ENCODE measurements around the gene GPANK1. TPM values are rescaled to one million over a fixed set of nuclear protein-coding genes. Genes with fewer than 3 reads are reported as not detected.

GPANK1 gene
- total and polyA plus RNA-seq, 9 of the 15 experiments (the other 6 are each of a cell fraction or from before 2014, with no cell fraction given): 32.2 to 111 (median 46.3) TPM

DNA sequence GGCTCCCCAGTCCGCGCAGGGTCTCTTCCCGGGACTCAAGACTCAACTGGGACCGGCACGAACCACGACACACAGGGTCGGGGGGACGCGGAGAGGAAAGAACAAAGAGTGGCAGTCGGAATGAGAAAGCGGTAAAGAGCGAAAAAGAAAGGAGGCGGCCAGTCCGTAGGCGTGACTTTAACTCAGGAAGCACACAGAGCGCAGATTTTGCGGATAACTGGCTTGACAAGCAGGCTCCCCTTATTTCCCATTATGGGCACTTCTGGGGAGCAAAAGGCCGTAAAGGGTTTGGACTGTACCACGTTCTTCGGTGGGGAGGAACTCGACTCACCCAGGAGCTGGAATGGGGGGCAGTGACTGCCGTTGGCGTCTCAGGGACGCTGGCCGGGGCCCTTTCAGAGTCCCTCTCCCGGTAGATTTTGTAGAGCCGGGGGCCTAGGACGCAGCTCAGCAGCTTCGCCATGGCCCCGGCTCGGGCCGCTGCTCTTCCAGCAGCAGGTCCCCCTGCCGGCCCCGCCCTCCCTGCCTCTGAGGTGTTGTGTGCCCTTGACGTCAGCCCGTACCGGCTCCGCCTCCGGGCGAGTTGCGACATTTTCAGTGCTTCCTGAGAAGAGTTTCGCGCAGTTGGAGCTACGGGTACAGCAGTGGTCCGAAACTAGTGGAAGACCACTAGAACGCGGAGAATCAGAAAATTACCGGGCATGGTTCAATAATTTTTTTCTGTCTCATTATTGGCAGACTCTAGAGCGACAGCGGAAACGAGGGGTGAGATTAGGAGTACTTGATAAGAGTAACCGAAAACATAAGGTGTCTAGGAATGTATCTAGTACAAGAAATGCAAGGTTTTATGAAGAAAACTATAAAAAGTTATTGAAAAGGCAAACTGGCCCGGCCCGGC, 38.3 kb upstream of the GPANK1 start, which contains the start of gene ABHD16A (continued):
- no peak for TF ChIP-seq ELF4 (CRISPR knock-in tag; IDR thresholded peaks at IDR 0.05)
- peak; percentile 99 for TF ChIP-seq CHD1 (IDR thresholded peaks at IDR 0.05; ENCODE audit: low read length)
- TF ChIP-seq JUND (IDR thresholded peaks at IDR 0.05; ENCODE audit: borderline replicate concordance, low read depth, low read length): peak; percentile 90
- TF ChIP-seq JUND (tag; IDR thresholded peaks at IDR 0.05; ENCODE audit: borderline replicate concordance, low read depth, low read length): peak; percentile 80; the same call in 1 of the 3 replicates
- TF ChIP-seq GATAD2A (IDR thresholded peaks at IDR 0.05): no peak
- TF ChIP-seq, protein P1, sequence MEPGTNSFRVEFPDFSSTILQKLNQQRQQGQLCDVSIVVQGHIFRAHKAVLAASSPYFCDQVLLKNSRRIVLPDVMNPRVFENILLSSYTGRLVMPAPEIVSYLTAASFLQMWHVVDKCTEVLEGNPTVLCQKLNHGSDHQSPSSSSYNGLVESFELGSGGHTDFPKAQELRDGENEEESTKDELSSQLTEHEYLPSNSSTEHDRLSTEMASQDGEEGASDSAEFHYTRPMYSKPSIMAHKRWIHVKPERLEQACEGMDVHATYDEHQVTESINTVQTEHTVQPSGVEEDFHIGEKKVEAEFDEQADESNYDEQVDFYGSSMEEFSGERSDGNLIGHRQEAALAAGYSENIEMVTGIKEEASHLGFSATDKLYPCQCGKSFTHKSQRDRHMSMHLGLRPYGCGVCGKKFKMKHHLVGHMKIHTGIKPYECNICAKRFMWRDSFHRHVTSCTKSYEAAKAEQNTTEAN (CRISPR knock-in tag; IDR thresholded peaks at IDR 0.05): no peak; the same call in 1 of the 2 replicates
- no peak for TF ChIP-seq ARID3A (IDR thresholded peaks at IDR 0.05; ENCODE audit: borderline replicate concordance, low read depth, low read length)
- TF ChIP-seq POLR2A (conservative IDR thresholded peaks at IDR 0.05): peak; percentile 98
- TF ChIP-seq ZNF263 (CRISPR knock-in tag; IDR thresholded peaks at IDR 0.05; ENCODE audit: borderline replicate concordance): peak; percentile 78
- TF ChIP-seq TEAD4 (IDR thresholded peaks at IDR 0.05; ENCODE audit: low read length): peak; percentile 63; the same call in 1 of the 2 replicates
- TF ChIP-seq TEAD4 (CRISPR knock-in tag; IDR thresholded peaks at IDR 0.05; ENCODE audit: borderline replicate concordance): no peak
- 0 out of 2 replicates have a peak, but pooled peaks have one; percentile 9 for TF ChIP-seq KDM2B (CRISPR knock-in tag; IDR thresholded peaks at IDR 0.05)
- TF ChIP-seq CBFA2T2 (conservative IDR thresholded peaks at IDR 0.05): no peak
- 0 out of 2 replicates have a peak, but pooled peaks have one; percentile 16 for TF ChIP-seq MEF2A (IDR thresholded peaks at IDR 0.05; ENCODE audit: control insufficient read depth, low read depth, low read length)
- TF ChIP-seq LCOR (CRISPR knock-in tag; IDR thresholded peaks at IDR 0.05): peak; percentile 41
- TF ChIP-seq EP300 (IDR thresholded peaks at IDR 0.05; ENCODE audit: low read length): peak; percentile 73
- TF ChIP-seq SRSF7 (optimal IDR thresholded peaks at IDR 0.05; ENCODE audit: low read depth, low read length): no peak
- no peak for TF ChIP-seq HNRNPK (IDR thresholded peaks at IDR 0.05; ENCODE audit: low read depth, low read length, poor library complexity, severe bottlenecking)
- TF ChIP-seq BACH1 (tag; IDR thresholded peaks at IDR 0.05): peak; percentile 60; the same call in 1 of the 2 replicates
- TF ChIP-seq NR2C1 (IDR thresholded peaks at IDR 0.05): no peak
- no peak for TF ChIP-seq NR2C1 (tag; IDR thresholded peaks at IDR 0.05)
- peak; percentile 30 to 49; a peak in 2 of 4 replicates for TF ChIP-seq SIX5 (IDR thresholded peaks at IDR 0.05; ENCODE audit: borderline replicate concordance in 1 of 2, insufficient read depth in 1 of 2, low read depth in 1 of 2, low read length in 2 of 2)
- TF ChIP-seq ELF1 (tag; IDR thresholded peaks at IDR 0.05): peak; percentile 84
- peak; percentile 80 for TF ChIP-seq TAF1 (IDR thresholded peaks at IDR 0.05; ENCODE audit: control insufficient read depth, extremely low read depth, insufficient read depth, low read length, severe bottlenecking)
- TF ChIP-seq ELF2 (CRISPR knock-in tag; IDR thresholded peaks at IDR 0.05): no peak; the same call in none of the 2 replicates
